Stomach smooth muscle (tissue), 2 donors: ENCODE results near the gene SLCO3A1.

Source experiments
- H3K27ac ChIP-seq: one replicate; pipeline ENCODE4 v1.7.0; 2013; ENCODE audit warnings: mild to moderate bottlenecking, low read length, inconsistent platforms
- H3K27me3 ChIP-seq, 2 donors: one replicate each; pipeline ENCODE4 v1.7.0; 2013; ENCODE audit warnings: low read length in 2 of 2; ENCODE audit not compliant: insufficient read depth in 2 of 2, control insufficient read depth in 1 of 2
- H3K36me3 ChIP-seq, 2 donors: one replicate each; pipeline ENCODE4 v1.7.0; 2013; ENCODE audit warnings: low read length in 2 of 2; ENCODE audit not compliant: control insufficient read depth in 2 of 2, insufficient read depth in 2 of 2
- H3K4me1 ChIP-seq: one replicate; pipeline ENCODE4 v1.7.0; 2013; ENCODE audit warnings: low read length; ENCODE audit not compliant: control insufficient read depth, insufficient read depth
- H3K4me3 ChIP-seq, 2 donors: one replicate each; pipeline ENCODE4 v1.7.0; 2013; ENCODE audit warnings: low read length in 2 of 2
- H3K9ac ChIP-seq, 2 donors: one replicate each; pipeline ENCODE4 v1.7.0; 2013; ENCODE audit warnings: low read length in 2 of 2, mild to moderate bottlenecking in 1 of 2
- H3K9me3 ChIP-seq, 2 donors: one replicate each; pipeline ENCODE4 v1.7.0; 2013; ENCODE audit warnings: low read length in 2 of 2; ENCODE audit not compliant: control insufficient read depth in 2 of 2
- donor health status: healthy.
- donor health status: Pancreatic carcinoma.

Gene SLCO3A1

GRCh38 chr15:92111751-92112150 is 258.2 kb downstream of the SLCO3A1 start:
- Histone ChIP-seq H3K36me3 (no peaks in the 10 kb centered on the region), H3K4me3 (no peak overlapping the region), H3K9ac (no peak overlapping the region), H3K4me1 (peaks cover 6% of the 10 kb centered on the region), H3K27me3 (no peaks in the 10 kb centered on the region), H3K27ac (no peak overlapping the region), H3K9me3 (no peaks in the 10 kb centered on the region)

- Histone ChIP-seq H3K9me3 (no peaks in the 10 kb centered on the region), H3K4me1 (peaks cover 8% of the 10 kb centered on the region)
These were observed 258.7 kb downstream of the SLCO3A1 start for GRCh38 chr15:92112180-92112579.

GRCh38 chr15:92112711-92113110 is 259.2 kb downstream of the SLCO3A1 start:
- peaks cover 13% of the 10 kb centered on the region for H3K4me1 ChIP-seq
- H3K27ac ChIP-seq: no peak overlapping the region
- H3K9ac ChIP-seq: no peak overlapping the region
- H3K4me3 ChIP-seq: no peak overlapping the region
- H3K27me3 ChIP-seq: no peaks in the 10 kb centered on the region
- no peaks in the 10 kb centered on the region for H3K9me3 ChIP-seq
- no peaks in the 10 kb centered on the region for H3K36me3 ChIP-seq

More at GRCh38 chr15:92112180-92112579, 258.7 kb downstream of the SLCO3A1 start:
- no peak overlapping the region for H3K27ac ChIP-seq
- no peaks in the 10 kb centered on the region for H3K27me3 ChIP-seq
- H3K36me3 ChIP-seq: no peaks in the 10 kb centered on the region
- H3K9ac ChIP-seq: no peak overlapping the region
- H3K4me3 ChIP-seq: no peak overlapping the region

GRCh38 chr15:92113832-92114231 is 260.3 kb downstream of the SLCO3A1 start:
- peaks cover 13% of the 10 kb centered on the region for H3K4me1 ChIP-seq
- H3K9ac ChIP-seq: no peak overlapping the region
- no peak overlapping the region for H3K4me3 ChIP-seq
- no peaks in the 10 kb centered on the region for H3K9me3 ChIP-seq
- H3K27ac ChIP-seq: no peak overlapping the region
- no peaks in the 10 kb centered on the region for H3K27me3 ChIP-seq
- H3K36me3 ChIP-seq: no peaks in the 10 kb centered on the region

- Histone ChIP-seq H3K4me3 (no peak overlapping the region), H3K27ac (no peak overlapping the region), H3K36me3 (peaks cover under 1% of the 10 kb centered on the region in 2 donors), H3K4me1 (peaks cover 13% of the 10 kb centered on the region), H3K9me3 (no peaks in the 10 kb centered on the region), H3K27me3 (no peaks in the 10 kb centered on the region), H3K9ac (no peak overlapping the region)
These were observed 262.3 kb downstream of the SLCO3A1 start for GRCh38 chr15:92115834-92116233.

GRCh38 chr15:92116330-92116729 is 262.8 kb downstream of the SLCO3A1 start:
- H3K9me3 ChIP-seq: no peaks in the 10 kb centered on the region
- peaks cover 3 to 4% of the 10 kb centered on the region in 2 donors for H3K36me3 ChIP-seq
- no peak overlapping the region for H3K4me3 ChIP-seq
- H3K4me1 ChIP-seq: peaks cover 11% of the 10 kb centered on the region
- H3K9ac ChIP-seq: no peak overlapping the region
- H3K27me3 ChIP-seq: no peaks in the 10 kb centered on the region
- no peak overlapping the region for H3K27ac ChIP-seq

GRCh38 chr15:92117261-92117731 is 263.8 kb downstream of the SLCO3A1 start:
- Histone ChIP-seq H3K9me3 (no peaks in the 10 kb centered on the region), H3K4me3 (no peak overlapping the region), H3K27ac (no peak overlapping the region), H3K9ac (no peak overlapping the region), H3K27me3 (no peaks in the 10 kb centered on the region), H3K36me3 (peaks cover 4 to 8% of the 10 kb centered on the region in 2 donors), H3K4me1 (peaks cover 11% of the 10 kb centered on the region)

- no peak overlapping the region for H3K4me3 ChIP-seq
- no peak overlapping the region for H3K9ac ChIP-seq
- no peaks in the 10 kb centered on the region for H3K9me3 ChIP-seq
- peaks cover 11% of the 10 kb centered on the region for H3K4me1 ChIP-seq
- H3K27ac ChIP-seq: no peak overlapping the region
- peaks cover 5 to 10% of the 10 kb centered on the region in 2 donors for H3K36me3 ChIP-seq
- H3K27me3 ChIP-seq: no peaks in the 10 kb centered on the region
These were observed 264.8 kb downstream of the SLCO3A1 start for GRCh38 chr15:92118162-92118935.

- H3K9ac ChIP-seq: no peak overlapping the region
- peaks cover 11% of the 10 kb centered on the region for H3K4me1 ChIP-seq
- no peaks in the 10 kb centered on the region for H3K9me3 ChIP-seq
- H3K4me3 ChIP-seq: no peak overlapping the region
- H3K36me3 ChIP-seq: peaks cover 5 to 10% of the 10 kb centered on the region in 2 donors
- H3K27ac ChIP-seq: no peak overlapping the region
- no peaks in the 10 kb centered on the region for H3K27me3 ChIP-seq
These were observed 265.4 kb downstream of the SLCO3A1 start for GRCh38 chr15:92118936-92119325.

- Histone ChIP-seq H3K36me3 (peaks cover 5 to 10% of the 10 kb centered on the region in 2 donors), H3K9ac (no peak overlapping the region), H3K9me3 (no peaks in the 10 kb centered on the region), H3K4me3 (no peak overlapping the region), H3K4me1 (peaks cover 11% of the 10 kb centered on the region), H3K27ac (no peak overlapping the region), H3K27me3 (no peaks in the 10 kb centered on the region)
These were observed 266.7 kb downstream of the SLCO3A1 start for GRCh38 chr15:92120094-92120795.

GRCh38 chr15:92121047-92121446 is 267.5 kb downstream of the SLCO3A1 start:
- Histone ChIP-seq H3K4me1 (peaks cover 11% of the 10 kb centered on the region), H3K9me3 (no peaks in the 10 kb centered on the region), H3K27me3 (no peaks in the 10 kb centered on the region), H3K27ac (no peak overlapping the region), H3K4me3 (no peak overlapping the region), H3K36me3 (peaks cover 5 to 10% of the 10 kb centered on the region in 2 donors), H3K9ac (no peak overlapping the region)
